Endothelial cell (in vitro differentiated cells): ENCODE data around the gene PTRH1. TPM values are rescaled to one million over a fixed set of nuclear protein-coding genes. Genes with fewer than 3 reads are reported as not detected.
"Not testable (repeated sequence)": the region's sequence is repeated elsewhere in the genome, so short reads cannot be mapped to it uniquely, and the experiment has no call there.

Experiments
- DNase-seq: peaks from one replicate; pipeline ENCODE4 v3.0.0; 2021; ENCODE audit warnings: low spot score
- H3K27ac Mint-ChIP-seq: one replicate; pipeline ENCODE4 v1.8.0; 2021; ENCODE audit warnings: mixed read lengths, inconsistent platforms; ENCODE audit not compliant: unreplicated experiment
- H3K27me3 Mint-ChIP-seq: one replicate; pipeline ENCODE4 v1.8.0; 2021; ENCODE audit warnings: mild to moderate bottlenecking, moderate library complexity, mixed read lengths, inconsistent platforms; ENCODE audit not compliant: unreplicated experiment
- H3K36me3 Mint-ChIP-seq: one replicate; pipeline ENCODE4 v1.8.0; 2021; ENCODE audit warnings: mild to moderate bottlenecking, low read depth, mixed read lengths, inconsistent platforms; ENCODE audit not compliant: unreplicated experiment
- H3K4me1 Mint-ChIP-seq: one replicate; pipeline ENCODE4 v1.8.0; 2021; ENCODE audit warnings: mild to moderate bottlenecking, mixed read lengths, inconsistent platforms; ENCODE audit not compliant: unreplicated experiment
- H3K4me3 Mint-ChIP-seq: one replicate; pipeline ENCODE4 v1.8.0; 2021; ENCODE audit warnings: mild to moderate bottlenecking, mixed read lengths, inconsistent platforms; ENCODE audit not compliant: unreplicated experiment
- H3K9me3 Mint-ChIP-seq: one replicate; pipeline ENCODE4 v1.8.0; 2021; ENCODE audit warnings: mixed read lengths, inconsistent platforms; ENCODE audit not compliant: unreplicated experiment
- CTCF ChIP-seq: fragments of 200-600 bp; sonication (generic); IDR thresholded peaks from one replicate; pipeline ENCODE4 v1.5.0; 2021; ENCODE audit warnings: antibody characterized with exemption; ENCODE audit not compliant: unreplicated experiment
- total RNA-seq: library from RNA; stranded (reverse); fragmentation: NEBNext Ultra II Directional; extraction: Animal tissue kit (Norgen Biotek cat#: 25700); gene quantifications from one replicate; pipeline ENCODE4 v1.2.1, GENCODE V29; 2021; ENCODE audit not compliant: unreplicated experiment

PTRH1 gene
- total RNA-seq, 1 donor from 2014 or later: 15.3 TPM

- no peak for TF ChIP-seq CTCF
- no peak overlapping the region for H3K4me3 Mint-ChIP-seq
These were observed 45.6 kb upstream of the PTRH1 start for GRCh38 chr9:127761061-127761460.

DNA sequence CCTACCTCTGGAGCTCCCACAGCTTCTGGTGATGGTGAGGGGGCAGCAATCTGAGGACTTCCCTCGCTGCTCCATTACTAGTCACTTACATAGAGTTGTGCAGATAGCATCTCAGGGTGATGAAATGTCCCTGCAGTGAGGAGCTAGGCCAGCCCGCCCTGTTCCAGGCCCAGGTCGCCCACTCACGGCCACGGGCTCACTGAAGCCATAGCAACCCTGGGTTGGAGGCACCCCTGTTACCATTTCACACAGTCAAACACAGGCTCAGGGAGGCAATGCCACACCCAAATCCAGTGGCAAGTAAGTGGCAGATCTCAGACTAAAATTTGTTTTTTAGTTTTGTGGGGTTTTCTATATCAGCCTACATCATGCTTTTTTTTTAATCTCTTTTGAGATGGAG, 43.4 kb upstream of the PTRH1 start:
- no peak for DNase-seq
- H3K9me3 Mint-ChIP-seq: no peaks in the 10 kb centered on the region
- H3K4me3 Mint-ChIP-seq: peak overlapping the region; percentile 73
- H3K36me3 Mint-ChIP-seq: peaks cover 24% of the 10 kb centered on the region
- H3K27ac Mint-ChIP-seq: peak overlapping the region; percentile 42
- H3K4me1 Mint-ChIP-seq: peaks cover 37% of the 10 kb centered on the region
- H3K27me3 Mint-ChIP-seq: peaks cover 14% of the 10 kb centered on the region
- TF ChIP-seq CTCF: no peak

More at GRCh38 chr9:127761061-127761460, 45.6 kb upstream of the PTRH1 start:
- peak overlapping the region; percentile 42 for H3K27ac Mint-ChIP-seq
- no peaks in the 10 kb centered on the region for H3K9me3 Mint-ChIP-seq
- peaks cover 40% of the 10 kb centered on the region for H3K36me3 Mint-ChIP-seq
- peaks cover 13% of the 10 kb centered on the region for H3K27me3 Mint-ChIP-seq
- peaks cover 58% of the 10 kb centered on the region for H3K4me1 Mint-ChIP-seq
- no peak for DNase-seq

DNA sequence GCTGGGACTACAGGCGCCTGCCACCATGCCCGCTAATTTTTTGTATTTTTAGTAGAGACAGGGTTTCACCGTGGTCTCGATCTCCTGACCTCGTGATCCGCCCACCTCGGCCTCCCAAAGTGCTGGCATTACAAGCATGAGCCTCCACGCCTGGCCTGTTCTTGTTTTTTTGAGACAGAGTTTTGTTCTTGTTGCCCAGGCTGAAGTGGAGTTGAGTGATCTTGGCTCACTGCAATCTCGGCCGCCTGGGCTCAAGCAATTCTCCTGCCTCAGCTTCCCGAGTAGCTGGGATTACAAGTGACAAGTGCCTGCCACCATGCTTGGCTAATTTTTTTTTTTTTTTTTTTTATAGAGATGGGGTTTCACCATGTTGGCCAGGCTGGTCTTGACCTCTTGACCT, 41.3 kb upstream of the PTRH1 start:
- peaks cover 30% of the 10 kb centered on the region for H3K36me3 Mint-ChIP-seq
- not testable (repeated sequence) for H3K27ac Mint-ChIP-seq, H3K9me3 Mint-ChIP-seq, H3K4me3 Mint-ChIP-seq, DNase-seq, H3K27me3 Mint-ChIP-seq
- H3K4me1 Mint-ChIP-seq: peaks cover 23% of the 10 kb centered on the region

GRCh38 chr9:127756233-127756632, 40.8 kb upstream of the PTRH1 start:
- TF ChIP-seq CTCF: no peak

DNA sequence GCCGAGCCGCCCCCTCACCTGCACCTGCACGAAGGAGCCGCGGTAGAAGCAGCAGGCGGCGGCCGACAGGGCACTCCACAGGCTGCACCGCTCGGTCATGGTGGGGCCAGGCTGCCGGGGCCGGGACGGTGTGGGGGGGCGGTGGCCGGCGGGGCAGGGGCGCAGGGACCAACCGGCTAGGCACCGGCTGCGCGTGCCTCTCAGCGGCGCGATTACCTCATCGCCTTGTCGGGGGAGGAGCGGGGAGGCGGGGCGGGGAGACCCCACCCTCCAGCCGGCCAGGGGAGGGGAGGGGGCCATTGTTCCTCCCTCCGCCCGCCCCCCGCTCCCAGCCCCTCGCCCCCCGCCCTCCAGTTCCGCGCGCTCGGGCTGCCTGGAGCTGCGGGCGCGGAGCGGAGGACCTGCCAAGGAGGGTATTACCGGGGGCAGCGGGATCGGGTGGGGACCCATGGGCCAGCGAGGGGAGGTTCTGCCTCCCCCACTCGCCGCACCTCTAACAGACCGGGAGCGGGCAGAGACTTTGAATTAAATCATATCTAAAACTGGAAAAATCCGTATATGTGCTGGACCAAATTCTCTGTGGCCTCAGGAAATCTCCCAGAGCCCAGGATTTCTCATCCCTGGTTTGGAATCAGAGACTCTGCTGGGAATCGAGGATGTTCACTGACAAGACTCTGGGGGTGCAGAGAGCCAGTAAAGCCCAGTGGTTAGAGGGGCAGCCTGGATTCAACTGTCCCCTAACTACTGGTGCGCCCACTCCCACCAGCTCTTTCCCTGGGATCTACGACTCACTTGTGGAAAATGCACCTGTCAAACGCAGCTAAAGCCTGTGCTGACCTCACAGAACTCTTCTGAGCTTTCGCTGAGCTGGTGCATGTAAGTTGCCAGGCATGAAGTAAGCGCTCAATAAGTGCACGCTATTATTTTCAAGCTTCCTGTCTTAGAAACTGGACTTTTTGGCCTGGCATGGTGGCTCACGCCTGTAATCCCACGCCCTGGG, 39.9 kb upstream of the PTRH1 start:
- no peak overlapping the region for H3K27ac Mint-ChIP-seq
- peaks cover 17% of the 10 kb centered on the region for H3K4me1 Mint-ChIP-seq
- H3K9me3 Mint-ChIP-seq: no peaks in the 10 kb centered on the region
- H3K4me3 Mint-ChIP-seq: peak overlapping the region; percentile 78
- H3K36me3 Mint-ChIP-seq: peaks cover 38% of the 10 kb centered on the region
- DNase-seq: peak; percentile 79
- TF ChIP-seq CTCF: no peak
- H3K27me3 Mint-ChIP-seq: peaks cover 17% of the 10 kb centered on the region

More at GRCh38 chr9:127756233-127756632, 40.8 kb upstream of the PTRH1 start:
- H3K9me3 Mint-ChIP-seq: no peaks in the 10 kb centered on the region
- no peak overlapping the region for H3K27ac Mint-ChIP-seq
- no peak for DNase-seq
- H3K4me3 Mint-ChIP-seq: no peak overlapping the region
- peaks cover 13% of the 10 kb centered on the region for H3K27me3 Mint-ChIP-seq
- H3K4me1 Mint-ChIP-seq: peaks cover 18% of the 10 kb centered on the region
- H3K36me3 Mint-ChIP-seq: peaks cover 34% of the 10 kb centered on the region
